Trophoblast cell (in vitro differentiated cells and primary cell): ENCODE measurements around the gene NT5DC2.

ENCODE experiments used
- DNase-seq, 2 donors: peaks; one replicate each; pipeline ENCODE4 v3.0.0-alpha.2; 2016
- H2AFZ ChIP-seq: 2 replicates; pipeline ENCODE4 v1.6.1; 2013; ENCODE audit warnings: low read length, moderate library complexity, mild to moderate bottlenecking; ENCODE audit not compliant: insufficient read depth, poor library complexity
- H2AK5ac ChIP-seq: 2 replicates; pipeline ENCODE4 v1.6.1; 2013; ENCODE audit warnings: mild to moderate bottlenecking, low read length
- H2BK120ac ChIP-seq: 2 replicates; pipeline ENCODE4 v1.6.1; 2013; ENCODE audit warnings: low read length, mild to moderate bottlenecking, moderate library complexity; ENCODE audit not compliant: insufficient read depth, poor library complexity
- H2BK12ac ChIP-seq: 2 replicates; pipeline ENCODE4 v1.6.1; 2013; ENCODE audit warnings: mild to moderate bottlenecking, low read length, moderate library complexity
- H2BK5ac ChIP-seq: 2 replicates; pipeline ENCODE4 v1.6.1; 2013; ENCODE audit warnings: low read length, low read depth, moderate library complexity, mild to moderate bottlenecking; ENCODE audit not compliant: poor library complexity
- H3K14ac ChIP-seq: 2 replicates; pipeline ENCODE4 v1.6.1; 2013; ENCODE audit warnings: mild to moderate bottlenecking, low read length
- H3K18ac ChIP-seq: 2 replicates; pipeline ENCODE4 v1.6.1; 2013; ENCODE audit warnings: mild to moderate bottlenecking, low read length
- H3K23ac ChIP-seq: 2 replicates; pipeline ENCODE4 v1.6.1; 2013; ENCODE audit warnings: low read length
- H3K27ac ChIP-seq: 2 replicates; pipeline ENCODE4 v1.5.1; 2013; ENCODE audit warnings: low read depth, mild to moderate bottlenecking, inconsistent platforms, low read length, moderate library complexity
- H3K27me3 ChIP-seq: 2 replicates; pipeline ENCODE4 v1.6.1; 2013; ENCODE audit warnings: inconsistent platforms, mild to moderate bottlenecking, low read length, moderate library complexity; ENCODE audit not compliant: insufficient read depth
- H3K36me3 ChIP-seq, 2 experiments: 1 replicate in 1 of 2; 2 replicates in 1 of 2; pipeline ENCODE4 v1.6.1; 2013; ENCODE audit warnings: low read length in 2 of 2, mild to moderate bottlenecking in 2 of 2, moderate library complexity in 1 of 2; ENCODE audit not compliant: insufficient read depth in 2 of 2, control insufficient read depth in 1 of 2
- H3K4ac ChIP-seq: 2 replicates; pipeline ENCODE4 v1.6.1; 2013; ENCODE audit warnings: low read depth, mild to moderate bottlenecking, low read length, moderate library complexity
- H3K4me1 ChIP-seq, 2 experiments: 1 replicate in 1 of 2; 2 replicates in 1 of 2; pipeline ENCODE4 v1.6.1; 2013; ENCODE audit warnings: low read length in 2 of 2, mild to moderate bottlenecking in 2 of 2, moderate library complexity in 1 of 2; ENCODE audit not compliant: insufficient read depth in 2 of 2, control insufficient read depth in 1 of 2
- H3K4me2 ChIP-seq: 2 replicates; pipeline ENCODE4 v1.6.1; 2013; ENCODE audit warnings: inconsistent platforms, mild to moderate bottlenecking, low read length, moderate library complexity
- H3K4me3 ChIP-seq: 2 replicates; pipeline ENCODE4 v1.5.1; 2013; ENCODE audit warnings: mild to moderate bottlenecking, low read depth, low read length, inconsistent platforms
- H3K79me1 ChIP-seq: one replicate; pipeline ENCODE4 v1.6.1; 2013; ENCODE audit warnings: low read length
- H3K79me2 ChIP-seq: 2 replicates; pipeline ENCODE4 v1.6.1; 2013; ENCODE audit warnings: low read length, mild to moderate bottlenecking; ENCODE audit not compliant: control insufficient read depth, insufficient read depth, poor library complexity
- H3K9ac ChIP-seq: 2 replicates; pipeline ENCODE4 v1.6.1; 2013; ENCODE audit warnings: mild to moderate bottlenecking, low read length
- H3K9me3 ChIP-seq: 2 replicates; pipeline ENCODE4 v1.6.1; 2013; ENCODE audit warnings: low read depth, mild to moderate bottlenecking, control low read depth, inconsistent platforms, low read length; ENCODE audit not compliant: insufficient read depth
- H4K12ac ChIP-seq: 2 replicates; pipeline ENCODE4 v1.6.1; 2013; ENCODE audit warnings: low read depth, mild to moderate bottlenecking, low read length, moderate library complexity
- H4K8ac ChIP-seq: 2 replicates; pipeline ENCODE4 v1.6.1; 2013; ENCODE audit warnings: low read depth, mild to moderate bottlenecking, low read length, moderate library complexity
- H4K91ac ChIP-seq: one replicate; pipeline ENCODE4 v1.6.1; 2013; ENCODE audit warnings: low read depth, mild to moderate bottlenecking, low read length, moderate library complexity
- whole genome bisulfite sequencing: extraction: QIAGEN DNeasy Blood & Tissue Kit; methylation state at CpG from one replicate; pipeline ENCODE4 v1.1.7; 2013; ENCODE audit warnings: missing lambda C conversion rate; ENCODE audit not compliant: insufficient read length, insufficient coverage; ENCODE audit errors: extremely low coverage; 5-methylcytosine and 5-hydroxymethylcytosine counted together

Gene NT5DC2

DNA sequence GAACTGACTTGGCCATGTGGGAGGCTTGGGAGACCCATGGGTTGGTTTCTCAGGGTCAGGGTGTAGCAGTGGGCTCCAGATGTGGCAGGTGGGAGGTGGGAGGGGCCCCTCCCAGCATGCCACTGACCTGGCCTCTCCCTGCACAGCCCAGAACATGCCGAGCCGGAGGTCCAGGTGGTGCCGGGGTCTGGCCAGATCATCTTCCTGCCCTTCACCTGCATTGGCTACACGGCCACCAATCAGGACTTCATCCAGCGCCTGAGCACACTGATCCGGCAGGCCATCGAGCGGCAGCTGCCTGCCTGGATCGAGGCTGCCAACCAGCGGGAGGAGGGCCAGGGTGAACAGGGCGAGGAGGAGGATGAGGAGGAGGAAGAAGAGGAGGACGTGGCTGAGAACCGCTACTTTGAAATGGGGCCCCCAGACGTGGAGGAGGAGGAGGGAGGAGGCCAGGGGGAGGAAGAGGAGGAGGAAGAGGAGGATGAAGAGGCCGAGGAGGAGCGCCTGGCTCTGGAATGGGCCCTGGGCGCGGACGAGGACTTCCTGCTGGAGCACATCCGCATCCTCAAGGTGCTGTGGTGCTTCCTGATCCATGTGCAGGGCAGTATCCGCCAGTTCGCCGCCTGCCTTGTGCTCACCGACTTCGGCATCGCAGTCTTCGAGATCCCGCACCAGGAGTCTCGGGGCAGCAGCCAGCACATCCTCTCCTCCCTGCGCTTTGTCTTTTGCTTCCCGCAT is 46.4 kb downstream of the NT5DC2 start:
- no peak overlapping the region for H4K91ac ChIP-seq
- no peak overlapping the region for H3K4ac ChIP-seq
- no peak overlapping the region for H3K14ac ChIP-seq
- no peaks in the 10 kb centered on the region for H3K27me3 ChIP-seq
- H3K4me3 ChIP-seq, result no peak overlapping the region
- WGBS, result no CpG with 5 or more reads among the region's 31 CpGs
- DNase-seq, result no peak
- no peaks in the 10 kb centered on the region for H3K79me2 ChIP-seq
- no peak overlapping the region for H3K9ac ChIP-seq
- no peak overlapping the region for H3K27ac ChIP-seq
- no peak overlapping the region for H4K12ac ChIP-seq
- no peak overlapping the region for H3K18ac ChIP-seq
- no peak overlapping the region for H2AK5ac ChIP-seq
- no peak overlapping the region for H2BK12ac ChIP-seq
- H3K79me1 ChIP-seq, result no peaks in the 10 kb centered on the region
- no peak overlapping the region for H4K8ac ChIP-seq
- no peak overlapping the region for H2AFZ ChIP-seq
- no peak overlapping the region for H3K23ac ChIP-seq
- peaks cover 5% of the 10 kb centered on the region in 2 experiments for H3K4me1 ChIP-seq
- no peak overlapping the region for H3K4me2 ChIP-seq
- H3K36me3 ChIP-seq, result peaks cover 89% of the 10 kb centered on the region in 2 experiments
- no peaks in the 10 kb centered on the region for H3K9me3 ChIP-seq
- H2BK120ac ChIP-seq, result no peak overlapping the region
- H2BK5ac ChIP-seq, result no peak overlapping the region

DNA sequence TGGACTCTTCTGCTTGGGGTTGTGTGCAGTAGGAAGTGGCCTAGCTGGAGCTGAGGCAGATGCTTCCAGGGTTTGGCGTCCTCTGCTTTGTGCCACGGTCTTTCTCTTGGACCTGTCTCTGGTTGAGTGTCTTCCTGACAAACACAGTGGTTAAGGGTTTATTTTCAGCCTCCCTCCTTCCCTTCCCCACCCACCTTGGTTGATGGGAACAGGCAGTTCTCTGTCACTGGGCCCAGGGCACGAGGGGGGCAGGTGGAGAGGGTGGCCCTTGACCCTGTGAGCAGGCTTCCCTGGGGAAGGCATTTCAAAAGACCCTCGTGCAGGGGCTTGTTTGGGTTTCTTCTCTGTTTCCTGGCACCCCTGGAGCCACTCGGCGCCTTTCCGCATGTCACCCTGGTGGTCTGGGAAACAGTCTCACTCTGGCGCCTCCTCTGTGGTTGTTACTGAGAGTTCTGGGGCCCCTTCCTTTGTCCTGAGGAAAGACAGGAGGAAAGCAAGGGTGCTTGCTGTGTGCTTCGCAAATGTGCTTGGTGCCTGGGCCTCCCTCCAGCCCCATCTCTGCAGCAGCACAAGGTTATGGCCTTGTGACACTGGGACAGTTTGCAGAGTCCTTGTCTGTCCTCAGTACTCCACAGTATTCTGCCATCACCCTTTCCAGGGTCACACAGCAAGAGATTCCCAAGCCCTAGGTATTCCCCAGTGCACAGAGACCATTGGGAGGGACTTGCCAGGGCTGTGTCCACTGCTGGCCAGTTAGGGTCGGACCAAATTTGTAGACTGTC is 48.8 kb downstream of the NT5DC2 start:
- no peak overlapping the region for H4K12ac ChIP-seq
- no peak overlapping the region for H2BK5ac ChIP-seq
- no peaks in the 10 kb centered on the region for H3K79me1 ChIP-seq
- H3K9me3 ChIP-seq, result no peaks in the 10 kb centered on the region
- no peak overlapping the region for H3K9ac ChIP-seq
- peaks cover 89% of the 10 kb centered on the region in 2 experiments for H3K36me3 ChIP-seq
- no peaks in the 10 kb centered on the region for H3K27me3 ChIP-seq
- H3K27ac ChIP-seq, result no peak overlapping the region
- H4K91ac ChIP-seq, result no peak overlapping the region
- no CpG with 5 or more reads among the region's 10 CpGs for WGBS
- no peak overlapping the region for H2BK120ac ChIP-seq
- H4K8ac ChIP-seq, result no peak overlapping the region
- H3K23ac ChIP-seq, result no peak overlapping the region
- H3K14ac ChIP-seq, result no peak overlapping the region
- H2AK5ac ChIP-seq, result no peak overlapping the region
- peaks cover 5% of the 10 kb centered on the region in 2 experiments for H3K4me1 ChIP-seq
- no peak overlapping the region for H2BK12ac ChIP-seq
- no peak overlapping the region for H3K4me2 ChIP-seq
- H3K18ac ChIP-seq, result no peak overlapping the region
- no peak overlapping the region for H2AFZ ChIP-seq
- no peak overlapping the region for H3K4me3 ChIP-seq
- no peak for DNase-seq
- H3K4ac ChIP-seq, result no peak overlapping the region
- no peaks in the 10 kb centered on the region for H3K79me2 ChIP-seq

DNA sequence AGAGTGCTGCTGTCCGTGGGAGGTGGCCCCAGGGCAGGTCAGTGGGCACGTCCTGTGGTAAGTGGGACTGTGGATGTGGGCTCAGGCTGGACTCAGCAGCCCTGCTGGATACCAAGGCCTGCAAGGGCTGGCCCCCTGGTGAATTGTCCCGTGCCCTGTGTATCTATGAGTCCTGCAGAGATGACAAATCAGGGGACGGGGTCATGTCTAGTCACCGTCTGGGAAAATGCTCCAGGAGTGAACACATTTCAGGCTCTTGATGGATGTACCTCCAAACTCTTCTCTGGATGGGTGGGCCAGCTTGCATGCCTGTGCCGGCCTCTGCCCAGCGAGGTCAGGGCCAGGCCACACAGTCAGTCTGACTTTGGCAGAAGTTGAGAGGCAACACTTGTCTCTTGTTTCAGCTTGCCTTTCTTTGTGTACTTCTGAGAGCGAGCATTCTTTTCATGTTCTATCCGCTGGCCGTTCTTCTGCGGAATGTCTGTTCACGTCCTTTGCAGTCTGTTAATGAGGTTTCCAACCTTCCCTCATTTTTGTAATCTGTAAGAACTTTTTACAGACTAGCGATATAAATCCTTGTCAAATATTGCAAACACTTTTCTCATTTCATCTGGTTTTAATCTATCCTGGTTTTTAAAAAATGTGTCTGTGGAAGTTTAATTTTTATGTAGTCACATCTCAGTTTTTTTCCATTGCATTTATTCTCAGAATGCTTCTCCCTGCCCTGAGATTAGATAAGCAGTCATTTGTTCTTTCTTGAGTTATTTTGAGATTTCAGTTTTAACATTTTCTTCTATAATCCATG is 49.9 kb downstream of the NT5DC2 start:
- DNase-seq, result peak in 1 of 2 donors; percentile 20
- no peak overlapping the region for H3K14ac ChIP-seq
- no peak overlapping the region for H3K18ac ChIP-seq
- H4K91ac ChIP-seq, result no peak overlapping the region
- peaks cover 5% of the 10 kb centered on the region in 2 experiments for H3K4me1 ChIP-seq
- H2BK120ac ChIP-seq, result no peak overlapping the region
- H3K4me3 ChIP-seq, result no peak overlapping the region
- H3K4ac ChIP-seq, result no peak overlapping the region
- H2BK5ac ChIP-seq, result no peak overlapping the region
- H4K8ac ChIP-seq, result no peak overlapping the region
- H3K36me3 ChIP-seq, result peaks cover 89% of the 10 kb centered on the region in 2 experiments
- H2BK12ac ChIP-seq, result no peak overlapping the region
- no peak overlapping the region for H3K27ac ChIP-seq
- no peaks in the 10 kb centered on the region for H3K79me2 ChIP-seq
- no CpG with 5 or more reads among the region's 13 CpGs for WGBS
- no peak overlapping the region for H4K12ac ChIP-seq
- no peak overlapping the region for H3K23ac ChIP-seq
- H3K27me3 ChIP-seq, result no peaks in the 10 kb centered on the region
- H2AK5ac ChIP-seq, result no peak overlapping the region
- H3K9me3 ChIP-seq, result peaks cover 2% of the 10 kb centered on the region
- no peak overlapping the region for H2AFZ ChIP-seq
- no peaks in the 10 kb centered on the region for H3K79me1 ChIP-seq
- H3K4me2 ChIP-seq, result no peak overlapping the region
- no peak overlapping the region for H3K9ac ChIP-seq

DNA sequence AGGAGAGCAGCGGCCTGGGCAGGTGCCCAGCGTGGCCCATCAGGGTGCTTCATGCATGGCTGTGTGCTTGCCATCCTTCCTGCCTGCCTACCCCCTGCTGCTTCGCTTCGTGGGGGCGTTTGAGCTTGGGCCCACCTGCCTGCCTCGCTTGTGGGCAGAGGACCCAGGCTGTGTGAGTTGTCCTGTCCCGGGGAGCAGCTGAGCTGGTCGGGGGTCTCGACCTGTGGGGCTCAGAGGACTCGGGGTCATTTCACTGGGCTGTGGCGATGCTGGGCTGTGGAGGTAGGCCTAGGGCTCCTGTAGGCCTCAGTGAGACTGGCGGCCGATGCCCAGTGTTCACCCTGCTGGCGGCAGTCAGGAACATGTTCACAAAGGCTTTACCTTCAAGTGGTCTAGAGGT is 50.6 kb downstream of the NT5DC2 start:
- H2AFZ ChIP-seq, result no peak overlapping the region
- H4K8ac ChIP-seq, result no peak overlapping the region
- WGBS, result no CpG with 5 or more reads among the region's 14 CpGs
- no peak overlapping the region for H3K23ac ChIP-seq
- no peak overlapping the region for H3K14ac ChIP-seq
- no peak for DNase-seq
- H3K18ac ChIP-seq, result no peak overlapping the region
- no peak overlapping the region for H2AK5ac ChIP-seq
- peaks cover 2% of the 10 kb centered on the region for H3K9me3 ChIP-seq
- no peaks in the 10 kb centered on the region for H3K27me3 ChIP-seq
- H2BK5ac ChIP-seq, result no peak overlapping the region
- H2BK120ac ChIP-seq, result no peak overlapping the region
- H3K79me1 ChIP-seq, result no peaks in the 10 kb centered on the region
- no peaks in the 10 kb centered on the region for H3K79me2 ChIP-seq
- no peak overlapping the region for H3K4ac ChIP-seq
- H3K9ac ChIP-seq, result no peak overlapping the region
- peaks cover 89 to 90% of the 10 kb centered on the region in 2 experiments for H3K36me3 ChIP-seq
- peaks cover 5% of the 10 kb centered on the region in 2 experiments for H3K4me1 ChIP-seq
- no peak overlapping the region for H2BK12ac ChIP-seq
- no peak overlapping the region for H3K4me2 ChIP-seq
- H4K91ac ChIP-seq, result no peak overlapping the region
- no peak overlapping the region for H3K27ac ChIP-seq
- H3K4me3 ChIP-seq, result no peak overlapping the region
- no peak overlapping the region for H4K12ac ChIP-seq
